Lower leg skin (tissue), 3 donors: ENCODE data around the gene DCLRE1B.

ENCODE experiments used
- CTCF ChIP-seq, 3 donors: fragments of 450-650 bp; IDR thresholded peaks; one replicate each; pipeline ENCODE4 v1.5.1; 2016; ENCODE audit warnings: antibody characterized with exemption in 3 of 3, mild to moderate bottlenecking in 3 of 3, moderate library complexity in 2 of 3
- POLR2A ChIP-seq, 2 donors: fragments of 450-650 bp; IDR thresholded peaks; one replicate each; pipeline ENCODE4 v1.6.1; 2016 to 2017; ENCODE audit warnings: antibody characterized with exemption in 2 of 2, mild to moderate bottlenecking in 1 of 2, moderate library complexity in 1 of 2

- TF ChIP-seq CTCF (IDR thresholded peaks at IDR 0.05) (no peak), POLR2A (IDR thresholded peaks at IDR 0.05) (no peak)
Observed at GRCh38 chr1:113957984-113958383, 52.9 kb downstream of the DCLRE1B start.
